Effector memory CD8-positive, alpha-beta T cell (primary cell): ENCODE results near the gene USP25.

ENCODE experiments used
- ATAC-seq: fragments of 150-1000 bp; cut with Tn5 transposase; replicated peaks from 2 replicates; pipeline ENCODE4 v1.10.0; 2021; ENCODE audit warnings: mild to moderate bottlenecking, moderate library complexity
- DNase-seq, 3 experiments: peaks; one replicate each; pipeline ENCODE4 v3.0.0; 2021
- H3K27ac Mint-ChIP-seq, 2 donors: one replicate each; pipeline ENCODE4 v1.8.0; 2022; ENCODE audit warnings: mild to moderate bottlenecking in 2 of 2, mixed read lengths in 2 of 2, moderate library complexity in 2 of 2
- H3K27me3 Mint-ChIP-seq, 2 donors: one replicate each; pipeline ENCODE4 v1.8.0; 2022; ENCODE audit warnings: mixed read lengths in 2 of 2
- H3K36me3 Mint-ChIP-seq: one replicate; pipeline ENCODE4 v1.8.0; 2022; ENCODE audit warnings: mild to moderate bottlenecking, moderate library complexity, mixed read lengths; ENCODE audit not compliant: insufficient read depth
- H3K4me1 Mint-ChIP-seq, 2 donors: one replicate each; pipeline ENCODE4 v1.8.0; 2022; ENCODE audit warnings: low read depth in 2 of 2, mixed read lengths in 2 of 2
- H3K4me3 Mint-ChIP-seq, 2 donors: one replicate each; pipeline ENCODE4 v1.8.0; 2022; ENCODE audit warnings: mild to moderate bottlenecking in 2 of 2, mixed read lengths in 2 of 2, moderate library complexity in 2 of 2
- H3K9me3 Mint-ChIP-seq, 2 donors: one replicate each; pipeline ENCODE4 v1.8.0; 2022; ENCODE audit warnings: mixed read lengths in 2 of 2

The USP25 gene

GRCh38 chr21:15809818-15810217 lies 80.0 kb downstream of the USP25 start:
- DNase-seq, result no peak
- no peak overlapping the region for H3K4me3 Mint-ChIP-seq

DNA sequence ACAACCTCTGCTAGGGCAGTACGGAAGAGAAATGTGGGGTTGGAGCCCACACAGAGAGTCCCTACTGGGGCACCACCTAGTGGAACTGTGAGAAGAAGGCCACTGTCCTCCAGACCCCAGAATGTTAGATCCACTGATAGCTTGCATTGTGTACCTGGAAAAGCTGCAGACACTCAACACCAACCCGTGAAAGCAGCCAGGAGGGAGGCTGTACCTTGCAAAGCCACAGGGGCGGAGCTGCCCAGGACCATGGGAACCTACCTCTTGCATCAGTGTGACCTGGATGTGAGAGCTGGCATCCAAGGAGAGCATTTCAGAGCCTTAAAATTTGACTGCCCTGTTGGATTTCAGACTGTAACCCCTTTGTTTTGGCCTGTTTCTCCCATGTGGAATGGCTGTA lies 85.5 kb downstream of the USP25 start:
- Mint-ChIP-seq H3K27me3 (no peaks in the 10 kb centered on the region), H3K27ac (peak overlapping the region in 1 of 2 donors; percentile 86)

More at GRCh38 chr21:15809818-15810217, 80.0 kb downstream of the USP25 start:
- Mint-ChIP-seq H3K9me3 (no peaks in the 10 kb centered on the region), H3K27ac (peak overlapping the region in 1 of 2 donors; percentile 3), H3K27me3 (no peaks in the 10 kb centered on the region), H3K36me3 (peaks cover 25% of the 10 kb centered on the region), H3K4me1 (peaks cover 4 to 21% of the 10 kb centered on the region in 2 donors)
- ATAC-seq, result no peak

DNA sequence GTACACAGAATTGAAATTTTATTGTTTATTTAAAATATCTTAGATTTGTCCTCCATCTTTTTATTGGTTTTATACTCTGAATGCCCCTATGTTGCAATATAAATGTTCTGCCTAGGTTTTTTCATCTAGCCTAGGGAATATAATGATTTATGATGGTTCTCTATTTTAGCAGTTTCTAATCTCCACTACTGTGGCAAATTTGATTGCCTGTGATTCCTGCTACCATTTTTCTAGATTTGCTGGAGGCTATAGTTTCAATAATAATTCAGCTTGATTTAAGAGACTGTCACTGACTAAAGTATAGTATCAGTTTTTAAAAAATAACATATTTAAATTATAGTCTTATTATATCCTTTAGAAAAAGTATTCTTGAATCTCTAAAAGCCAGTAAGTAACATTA lies 90.5 kb downstream of the USP25 start:
- DNase-seq, result no peak
- Mint-ChIP-seq H3K4me1 (peaks cover 17 to 46% of the 10 kb centered on the region in 2 donors), H3K27me3 (no peaks in the 10 kb centered on the region), H3K4me3 (no peak overlapping the region), H3K9me3 (no peaks in the 10 kb centered on the region), H3K36me3 (peaks cover 11% of the 10 kb centered on the region), H3K27ac (no peak overlapping the region)
- ATAC-seq, result no peak

More for the DNA sequence above, 85.5 kb downstream of the USP25 start:
- H3K9me3 Mint-ChIP-seq, result no peaks in the 10 kb centered on the region
- DNase-seq, result no peak
- H3K4me1 Mint-ChIP-seq, result peaks cover 10 to 29% of the 10 kb centered on the region in 2 donors
- ATAC-seq, result no peak
- peaks cover 12% of the 10 kb centered on the region for H3K36me3 Mint-ChIP-seq
- no peak overlapping the region for H3K4me3 Mint-ChIP-seq

DNA sequence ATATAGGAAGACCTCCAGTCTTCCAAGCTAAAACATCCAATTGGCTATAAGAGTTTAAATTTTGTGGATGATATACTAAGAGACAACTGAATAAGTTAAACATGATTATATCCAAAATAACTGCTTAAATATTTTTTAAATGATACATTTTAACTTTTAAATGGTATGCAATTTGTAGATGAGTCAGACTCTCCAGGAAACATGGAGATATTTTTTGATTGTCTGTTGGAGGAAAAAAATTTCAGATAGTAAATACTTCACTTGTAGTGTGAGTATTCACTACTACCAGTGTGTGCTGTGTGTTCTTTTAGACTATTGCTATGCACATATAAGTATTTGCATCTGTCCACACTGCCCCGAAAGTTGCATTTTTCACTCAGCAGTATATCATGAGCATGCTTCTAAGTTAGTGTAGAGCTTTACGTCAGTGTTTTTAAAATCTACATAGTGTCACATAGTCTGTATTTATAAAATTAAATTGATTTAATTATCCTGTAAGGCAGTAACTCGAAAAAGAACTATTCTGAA lies 91.1 kb downstream of the USP25 start:
- H3K4me3 Mint-ChIP-seq, result no peak overlapping the region
- H3K4me1 Mint-ChIP-seq, result peaks cover 15 to 42% of the 10 kb centered on the region in 2 donors
- no peaks in the 10 kb centered on the region for H3K27me3 Mint-ChIP-seq
- peaks cover 11% of the 10 kb centered on the region for H3K36me3 Mint-ChIP-seq
- no peak for ATAC-seq
- peak overlapping the region in 1 of 2 donors; percentile 69 for H3K27ac Mint-ChIP-seq
- no peak for DNase-seq
- no peaks in the 10 kb centered on the region for H3K9me3 Mint-ChIP-seq

DNA sequence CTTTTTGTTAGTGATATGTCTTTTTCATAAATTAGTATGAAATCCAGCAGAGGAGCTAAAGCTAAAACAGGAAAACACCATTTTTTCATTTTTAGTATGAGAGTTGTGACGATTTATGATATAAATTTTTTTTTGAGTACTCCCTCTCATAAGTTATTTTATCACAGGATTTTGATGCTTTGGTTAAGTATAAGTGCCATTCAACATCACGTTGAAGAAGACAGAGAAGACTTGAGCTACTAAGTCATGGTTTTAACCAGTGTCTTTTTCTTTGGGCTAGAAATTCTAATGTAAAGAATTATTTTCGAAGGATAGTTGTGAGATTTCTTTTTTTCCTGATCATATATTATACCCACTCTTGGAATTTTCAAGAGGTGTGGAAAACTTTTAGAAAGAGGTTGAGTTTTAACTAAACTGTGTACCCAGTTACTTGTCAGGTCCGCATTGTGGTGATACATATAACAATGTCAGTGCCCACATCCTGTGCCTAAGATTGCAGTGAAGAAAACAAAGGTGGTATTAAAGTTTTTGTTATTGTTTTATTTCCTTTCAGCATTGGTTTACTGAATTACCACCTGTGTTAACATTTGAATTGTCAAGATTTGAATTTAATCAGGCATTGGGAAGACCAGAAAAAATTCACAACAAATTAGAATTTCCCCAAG lies 93.8 kb downstream of the USP25 start:
- peak in 2 of 3 experiments; percentile 12 to 17 for DNase-seq
- Mint-ChIP-seq H3K36me3 (peaks cover 22% of the 10 kb centered on the region), H3K4me3 (peak overlapping the region; percentile 28 to 59), H3K27ac (peak overlapping the region; percentile 39 to 93), H3K9me3 (no peaks in the 10 kb centered on the region), H3K27me3 (no peaks in the 10 kb centered on the region), H3K4me1 (peaks cover 12 to 35% of the 10 kb centered on the region in 2 donors)
- ATAC-seq, result peak; percentile 95

DNA sequence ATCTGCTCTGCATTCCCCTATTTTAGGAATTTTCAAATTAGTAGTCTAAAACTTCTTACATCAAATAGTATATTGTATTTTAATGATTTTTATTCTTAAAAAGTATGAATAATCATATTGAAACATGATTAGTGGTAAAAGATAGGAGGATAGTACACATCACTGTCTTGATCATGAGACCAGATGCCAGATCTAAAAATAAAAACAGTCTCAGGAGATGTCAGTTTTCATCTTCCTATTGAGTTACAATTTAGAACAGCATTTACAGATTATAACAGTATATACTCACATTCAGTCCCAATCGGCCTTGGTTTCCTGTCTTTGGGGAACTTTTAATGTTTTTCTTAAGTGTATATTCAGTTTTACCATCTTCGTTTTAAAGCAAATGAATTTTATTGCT lies 95.9 kb downstream of the USP25 start:
- no peaks in the 10 kb centered on the region for H3K27me3 Mint-ChIP-seq
- peaks cover 12 to 40% of the 10 kb centered on the region in 2 donors for H3K4me1 Mint-ChIP-seq
- no peak overlapping the region for H3K4me3 Mint-ChIP-seq
- peaks cover 35% of the 10 kb centered on the region for H3K36me3 Mint-ChIP-seq
- ATAC-seq (no peak), DNase-seq (no peak)
- no peaks in the 10 kb centered on the region for H3K9me3 Mint-ChIP-seq
- H3K27ac Mint-ChIP-seq, result no peak overlapping the region

- peak; percentile 65 for ATAC-seq
- peak; percentile 11 to 31 (median 14) for DNase-seq
- H3K27ac Mint-ChIP-seq, result no peak overlapping the region
Measured at GRCh38 chr21:15826147-15826780, 96.5 kb downstream of the USP25 start.

GRCh38 chr21:15826908-15827601 lies 97.3 kb downstream of the USP25 start:
- Mint-ChIP-seq H3K36me3 (peaks cover 47% of the 10 kb centered on the region), H3K9me3 (no peaks in the 10 kb centered on the region), H3K27me3 (no peaks in the 10 kb centered on the region), H3K27ac (no peak overlapping the region), H3K4me3 (no peak overlapping the region), H3K4me1 (peaks cover 20 to 47% of the 10 kb centered on the region in 2 donors)
- ATAC-seq (no peak), DNase-seq (no peak)

More at GRCh38 chr21:15826147-15826780, 96.5 kb downstream of the USP25 start:
- H3K9me3 Mint-ChIP-seq, result no peaks in the 10 kb centered on the region
- peaks cover 14 to 44% of the 10 kb centered on the region in 2 donors for H3K4me1 Mint-ChIP-seq
- no peak overlapping the region for H3K4me3 Mint-ChIP-seq
- peaks cover 39% of the 10 kb centered on the region for H3K36me3 Mint-ChIP-seq
- no peaks in the 10 kb centered on the region for H3K27me3 Mint-ChIP-seq

DNA sequence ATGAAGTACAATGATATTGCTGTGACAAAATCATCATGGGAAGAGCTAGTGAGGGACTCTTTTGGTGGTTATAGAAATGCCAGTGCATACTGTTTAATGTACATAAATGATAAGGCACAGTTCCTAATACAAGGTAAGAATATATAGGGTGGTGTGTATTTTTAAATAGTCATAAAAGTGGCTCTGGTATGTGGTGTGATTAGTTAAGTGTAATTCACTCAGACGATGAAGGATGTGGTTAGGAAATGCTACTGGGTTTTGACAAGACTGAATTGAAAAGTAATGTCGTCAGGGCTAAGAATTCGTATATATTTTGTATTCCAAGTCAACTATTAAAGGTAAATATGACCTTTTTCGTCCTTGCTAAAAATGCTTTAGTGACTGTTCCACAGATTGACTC lies 101.7 kb downstream of the USP25 start:
- Mint-ChIP-seq H3K36me3 (peaks cover 60% of the 10 kb centered on the region), H3K27ac (peak overlapping the region in 1 of 2 donors; percentile 71), H3K4me3 (no peak overlapping the region), H3K27me3 (no peaks in the 10 kb centered on the region), H3K4me1 (peaks cover 8 to 35% of the 10 kb centered on the region in 2 donors), H3K9me3 (no peaks in the 10 kb centered on the region)
- DNase-seq (no peak), ATAC-seq (peak; percentile 74)

GRCh38 chr21:15837645-15838044 lies 107.9 kb downstream of the USP25 start:
- peaks cover 0 to 12% of the 10 kb centered on the region in 2 donors for H3K4me1 Mint-ChIP-seq
- H3K27ac Mint-ChIP-seq, result peak overlapping the region in 1 of 2 donors; percentile 75
- no peaks in the 10 kb centered on the region for H3K9me3 Mint-ChIP-seq
- no peak overlapping the region for H3K4me3 Mint-ChIP-seq
- H3K36me3 Mint-ChIP-seq, result peaks cover 22% of the 10 kb centered on the region
- no peaks in the 10 kb centered on the region for H3K27me3 Mint-ChIP-seq
- DNase-seq (no peak), ATAC-seq (no peak)

DNA sequence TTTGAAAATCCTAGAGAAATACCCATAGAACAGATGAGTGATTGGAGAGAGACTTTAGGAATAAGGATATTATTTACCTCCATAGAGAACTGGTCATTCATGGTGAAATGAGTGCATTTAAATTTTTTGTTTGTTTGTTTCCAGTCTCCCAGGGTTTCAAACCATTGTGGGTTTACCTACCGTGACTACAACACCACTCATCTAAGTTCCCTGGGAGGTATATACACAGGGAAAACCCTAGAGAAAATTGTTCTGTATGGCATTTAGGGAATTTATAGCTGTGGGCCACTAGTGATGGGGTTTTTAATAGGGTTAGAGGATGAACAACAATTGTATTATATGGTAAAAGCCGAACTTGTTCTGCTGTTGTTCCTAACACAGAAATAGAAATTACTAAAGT lies 109.2 kb downstream of the USP25 start:
- Mint-ChIP-seq H3K27ac (no peak overlapping the region), H3K9me3 (no peaks in the 10 kb centered on the region), H3K27me3 (no peaks in the 10 kb centered on the region), H3K36me3 (peaks cover 10% of the 10 kb centered on the region), H3K4me3 (no peak overlapping the region), H3K4me1 (peaks cover 0 to 16% of the 10 kb centered on the region in 2 donors)
- DNase-seq, result no peak
- ATAC-seq, result no peak

DNA sequence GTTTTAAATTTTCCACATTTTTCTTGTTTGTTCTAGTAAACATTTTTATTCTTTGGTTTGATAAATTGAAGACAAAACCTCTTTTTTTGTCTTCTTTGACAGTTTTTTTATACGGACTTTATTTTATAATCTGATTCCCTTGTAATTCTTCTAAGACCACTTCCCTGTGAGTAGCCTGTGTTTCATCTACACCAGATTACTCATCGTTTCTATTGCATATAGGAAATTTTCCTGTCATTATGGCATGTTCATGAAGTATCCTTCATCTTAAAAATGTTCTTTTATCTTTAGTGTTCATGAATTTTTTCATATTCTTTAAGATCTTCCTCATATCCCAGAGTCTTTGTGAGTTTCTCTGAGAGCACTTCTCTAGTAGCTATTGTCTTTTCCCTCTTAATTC lies 109.8 kb downstream of the USP25 start:
- Mint-ChIP-seq H3K36me3 (peaks cover 6% of the 10 kb centered on the region), H3K4me1 (peaks cover 0 to 12% of the 10 kb centered on the region in 2 donors), H3K27me3 (no peaks in the 10 kb centered on the region), H3K9me3 (no peaks in the 10 kb centered on the region), H3K4me3 (no peak overlapping the region), H3K27ac (no peak overlapping the region)
- DNase-seq (no peak), ATAC-seq (no peak)

DNA sequence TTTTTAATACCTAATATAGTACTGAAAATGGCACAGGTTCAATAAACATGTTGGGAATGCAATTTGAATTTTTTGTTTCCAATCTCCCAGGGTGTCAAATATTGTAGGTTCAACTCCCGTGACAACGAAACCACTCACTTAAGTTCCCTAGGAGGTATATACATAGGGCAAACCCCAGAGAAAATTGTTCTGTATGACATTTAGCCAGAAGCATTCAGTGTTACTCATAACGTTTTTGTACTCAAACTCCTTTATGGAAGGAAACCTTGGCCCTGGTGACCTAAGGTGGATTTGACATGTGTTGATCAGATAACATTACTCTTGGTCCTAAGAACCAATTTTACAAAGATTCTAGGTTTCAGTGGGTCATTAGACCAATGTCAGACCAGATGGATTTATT lies 110.6 kb downstream of the USP25 start:
- H3K27ac Mint-ChIP-seq, result no peak overlapping the region
- H3K4me1 Mint-ChIP-seq, result peaks cover 0 to 5% of the 10 kb centered on the region in 2 donors
- no peaks in the 10 kb centered on the region for H3K27me3 Mint-ChIP-seq
- H3K4me3 Mint-ChIP-seq, result no peak overlapping the region
- H3K36me3 Mint-ChIP-seq, result peaks cover 5% of the 10 kb centered on the region
- ATAC-seq, result no peak
- no peaks in the 10 kb centered on the region for H3K9me3 Mint-ChIP-seq
- no peak for DNase-seq
